ENCODE results near the gene EFCC1.

DNA sequence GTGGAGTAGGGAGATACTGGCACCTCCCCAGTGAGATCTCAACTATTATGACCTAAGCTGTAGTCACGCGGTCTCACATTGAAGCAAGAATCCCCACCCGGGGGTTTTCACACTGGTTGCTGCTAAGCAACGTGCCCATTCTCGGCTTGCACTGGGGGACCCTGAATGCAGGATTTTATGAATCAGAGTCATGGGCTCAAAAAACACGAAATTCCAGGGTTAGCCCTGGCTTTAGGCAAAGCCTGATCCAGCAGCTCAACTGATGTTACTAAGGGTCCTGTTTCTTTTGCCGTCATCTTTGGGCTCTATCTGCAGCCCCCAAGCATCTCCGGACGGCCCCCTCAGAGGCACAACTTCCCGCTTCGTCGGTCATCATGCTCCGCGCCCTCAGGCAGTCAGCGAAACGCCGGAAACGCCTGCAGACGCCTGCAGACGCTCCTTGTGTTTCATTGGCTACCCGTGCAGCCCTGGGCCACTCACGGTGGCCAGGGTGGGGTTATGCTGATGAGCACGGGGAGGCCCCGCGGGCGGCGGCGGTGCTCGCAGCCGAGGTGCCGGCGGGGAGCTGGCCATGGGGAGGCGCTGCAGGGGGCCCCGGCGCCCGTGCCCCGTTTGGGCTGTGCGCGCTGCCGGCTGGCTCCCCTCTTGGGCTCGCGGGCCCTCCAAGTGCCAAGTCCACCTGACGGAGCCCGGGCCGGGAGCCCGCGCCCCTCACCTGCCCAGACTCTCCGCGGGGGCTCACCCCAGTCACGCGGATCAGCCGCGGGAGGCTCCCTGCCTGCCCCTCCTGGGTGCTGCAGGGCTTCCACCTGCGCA lies 25.8 kb downstream of the EFCC1 start:
- TF ChIP-seq, protein P1, sequence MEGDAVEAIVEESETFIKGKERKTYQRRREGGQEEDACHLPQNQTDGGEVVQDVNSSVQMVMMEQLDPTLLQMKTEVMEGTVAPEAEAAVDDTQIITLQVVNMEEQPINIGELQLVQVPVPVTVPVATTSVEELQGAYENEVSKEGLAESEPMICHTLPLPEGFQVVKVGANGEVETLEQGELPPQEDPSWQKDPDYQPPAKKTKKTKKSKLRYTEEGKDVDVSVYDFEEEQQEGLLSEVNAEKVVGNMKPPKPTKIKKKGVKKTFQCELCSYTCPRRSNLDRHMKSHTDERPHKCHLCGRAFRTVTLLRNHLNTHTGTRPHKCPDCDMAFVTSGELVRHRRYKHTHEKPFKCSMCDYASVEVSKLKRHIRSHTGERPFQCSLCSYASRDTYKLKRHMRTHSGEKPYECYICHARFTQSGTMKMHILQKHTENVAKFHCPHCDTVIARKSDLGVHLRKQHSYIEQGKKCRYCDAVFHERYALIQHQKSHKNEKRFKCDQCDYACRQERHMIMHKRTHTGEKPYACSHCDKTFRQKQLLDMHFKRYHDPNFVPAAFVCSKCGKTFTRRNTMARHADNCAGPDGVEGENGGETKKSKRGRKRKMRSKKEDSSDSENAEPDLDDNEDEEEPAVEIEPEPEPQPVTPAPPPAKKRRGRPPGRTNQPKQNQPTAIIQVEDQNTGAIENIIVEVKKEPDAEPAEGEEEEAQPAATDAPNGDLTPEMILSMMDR (IDR thresholded peaks at IDR 0.05 in 2 of 3, conservative IDR thresholded peaks at IDR 0.05 in 1 of 3; ENCODE audit: borderline replicate concordance in 1 of 3, insufficient read depth in 1 of 3, low read depth in 2 of 3, low read length in 2 of 3): peak in 2 of 3 experiments; percentile 63 to 74; a peak in 5 of 6 replicates
- TF ChIP-seq POLR2A (IDR thresholded peaks at IDR 0.05; ENCODE audit: borderline replicate concordance, extremely low read depth, insufficient read depth, insufficient read length) (peak; percentile 56), CEBPB (IDR thresholded peaks at IDR 0.05; ENCODE audit: low read depth) (no peak), JUND (IDR thresholded peaks at IDR 0.05) (no peak), ELF1 (IDR thresholded peaks at IDR 0.05; ENCODE audit: borderline replicate concordance, low read depth) (no peak; the same call in 1 of the 2 replicates), RAD21 (IDR thresholded peaks at IDR 0.05; ENCODE audit: low read depth) (no peak), EZH2 (IDR thresholded peaks at IDR 0.05) (no peak)
- TF ChIP-seq, protein P2, sequence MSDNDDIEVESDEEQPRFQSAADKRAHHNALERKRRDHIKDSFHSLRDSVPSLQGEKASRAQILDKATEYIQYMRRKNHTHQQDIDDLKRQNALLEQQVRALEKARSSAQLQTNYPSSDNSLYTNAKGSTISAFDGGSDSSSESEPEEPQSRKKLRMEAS (IDR thresholded peaks at IDR 0.05): peak; percentile 97
- TF ChIP-seq, protein P3, sequence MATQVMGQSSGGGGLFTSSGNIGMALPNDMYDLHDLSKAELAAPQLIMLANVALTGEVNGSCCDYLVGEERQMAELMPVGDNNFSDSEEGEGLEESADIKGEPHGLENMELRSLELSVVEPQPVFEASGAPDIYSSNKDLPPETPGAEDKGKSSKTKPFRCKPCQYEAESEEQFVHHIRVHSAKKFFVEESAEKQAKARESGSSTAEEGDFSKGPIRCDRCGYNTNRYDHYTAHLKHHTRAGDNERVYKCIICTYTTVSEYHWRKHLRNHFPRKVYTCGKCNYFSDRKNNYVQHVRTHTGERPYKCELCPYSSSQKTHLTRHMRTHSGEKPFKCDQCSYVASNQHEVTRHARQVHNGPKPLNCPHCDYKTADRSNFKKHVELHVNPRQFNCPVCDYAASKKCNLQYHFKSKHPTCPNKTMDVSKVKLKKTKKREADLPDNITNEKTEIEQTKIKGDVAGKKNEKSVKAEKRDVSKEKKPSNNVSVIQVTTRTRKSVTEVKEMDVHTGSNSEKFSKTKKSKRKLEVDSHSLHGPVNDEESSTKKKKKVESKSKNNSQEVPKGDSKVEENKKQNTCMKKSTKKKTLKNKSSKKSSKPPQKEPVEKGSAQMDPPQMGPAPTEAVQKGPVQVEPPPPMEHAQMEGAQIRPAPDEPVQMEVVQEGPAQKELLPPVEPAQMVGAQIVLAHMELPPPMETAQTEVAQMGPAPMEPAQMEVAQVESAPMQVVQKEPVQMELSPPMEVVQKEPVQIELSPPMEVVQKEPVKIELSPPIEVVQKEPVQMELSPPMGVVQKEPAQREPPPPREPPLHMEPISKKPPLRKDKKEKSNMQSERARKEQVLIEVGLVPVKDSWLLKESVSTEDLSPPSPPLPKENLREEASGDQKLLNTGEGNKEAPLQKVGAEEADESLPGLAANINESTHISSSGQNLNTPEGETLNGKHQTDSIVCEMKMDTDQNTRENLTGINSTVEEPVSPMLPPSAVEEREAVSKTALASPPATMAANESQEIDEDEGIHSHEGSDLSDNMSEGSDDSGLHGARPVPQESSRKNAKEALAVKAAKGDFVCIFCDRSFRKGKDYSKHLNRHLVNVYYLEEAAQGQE (IDR thresholded peaks at IDR 0.05; ENCODE audit: low read depth): no peak
